OCI-LY7 (cell line): Measurements from ENCODE around the gene RAPGEF2. TPM values are rescaled to one million over a fixed set of nuclear protein-coding genes. Genes with fewer than 3 reads are reported as not detected.
A peak's percentile ranks its signal among the peaks of the same experiment; 100 is the strongest.

Experiments used
- BruUV-seq: library from RNA; stranded (reverse); fragments of 400-500 nt; replicated peaks from 2 replicates; lab custom pipeline; 2021; lab: Mats Ljungman, UMichigan
- CTCF ChIA-PET: fragments of 300-600 bp; sonication (Branson Sonifier 250); formaldehyde crosslinking; loops from one replicate; lab custom pipeline; 2022; ENCODE audit warnings: antibody characterized with exemption; ENCODE audit not compliant: unreplicated experiment; lab: Charles Lee
- POLR2A ChIA-PET: fragments of 300-600 bp; sonication (Branson Sonifier 250); formaldehyde crosslinking; loops from one replicate; lab custom pipeline; 2022; ENCODE audit warnings: antibody characterized with exemption; lab: Charles Lee
- DNase-seq: peaks from one replicate; pipeline ENCODE4 v3.0.0-alpha.2; 2015; ENCODE audit warnings: low spot score
- H2AFZ ChIP-seq: fragments of 200-600 bp; sonication (generic), shearing (Covaris generic); 2 replicates; pipeline ENCODE4 v1.6.1; 2014; ENCODE audit warnings: mild to moderate bottlenecking, antibody characterized with exemption, low read length, moderate library complexity
- H3K27ac ChIP-seq: fragments of 200-600 bp; sonication (generic); 2 replicates; pipeline ENCODE4 v1.5.1; 2014; ENCODE audit warnings: mixed run types, low read depth, mild to moderate bottlenecking, moderate library complexity, low read length, inconsistent platforms; ENCODE audit not compliant: poor library complexity, severe bottlenecking
- H3K36me3 ChIP-seq: fragments of 200-600 bp; sonication (generic); 2 replicates; pipeline ENCODE4 v1.6.1; 2014; ENCODE audit warnings: mild to moderate bottlenecking, antibody characterized with exemption, low read length, moderate library complexity, mixed read lengths; ENCODE audit not compliant: insufficient read depth
- H3K4me1 ChIP-seq: fragments of 200-600 bp; sonication (generic); 2 replicates; pipeline ENCODE4 v1.5.1; 2014; ENCODE audit warnings: mild to moderate bottlenecking, low read length; ENCODE audit not compliant: insufficient read depth, poor library complexity, severe bottlenecking
- H3K4me2 ChIP-seq: fragments of 200-600 bp; sonication (generic); 2 replicates; pipeline ENCODE4 v1.6.1; 2014; ENCODE audit warnings: mild to moderate bottlenecking, low read length
- H3K4me3 ChIP-seq: fragments of 200-600 bp; sonication (generic); 2 replicates; pipeline ENCODE4 v1.5.1; 2014; ENCODE audit warnings: mild to moderate bottlenecking, low read depth, low read length; ENCODE audit not compliant: poor library complexity, severe bottlenecking
- H3K79me2 ChIP-seq: fragments of 200-600 bp; sonication (generic); 2 replicates; pipeline ENCODE4 v1.6.1; 2016; ENCODE audit warnings: low read depth, mild to moderate bottlenecking, low read length, moderate library complexity, mixed read lengths; ENCODE audit not compliant: insufficient read depth
- H3K9me2 ChIP-seq: fragments of 200-600 bp; sonication (generic); 2 replicates; pipeline ENCODE4 v1.6.1; 2016; ENCODE audit warnings: mild to moderate bottlenecking, low read length, mixed read lengths; ENCODE audit not compliant: insufficient read depth
- H3K9me3 ChIP-seq: fragments of 200-600 bp; sonication (generic); 2 replicates; pipeline ENCODE4 v1.6.1; 2014; ENCODE audit warnings: mild to moderate bottlenecking, mixed run types, low read length, mixed read lengths
- H4K20me1 ChIP-seq: fragments of 200-600 bp; sonication (generic); 2 replicates; pipeline ENCODE4 v1.6.1; 2014; ENCODE audit warnings: mild to moderate bottlenecking, antibody characterized with exemption, low read length, moderate library complexity, mixed read lengths; ENCODE audit not compliant: insufficient read depth
- CTCF ChIP-seq: fragments of 200-600 bp; sonication (generic); conservative IDR thresholded peaks from 2 replicates; pipeline ENCODE4 v1.5.1; 2014; ENCODE audit warnings: mild to moderate bottlenecking, antibody characterized with exemption, low read length, moderate library complexity, mixed read lengths
- EZH2phosphoT487 ChIP-seq: fragments of 200-600 bp; sonication (generic); IDR thresholded peaks from 2 replicates; pipeline ENCODE4 v1.6.1; 2018; ENCODE audit warnings: low read depth, borderline replicate concordance, mild to moderate bottlenecking, mixed run types, antibody characterized with exemption, low read length, moderate library complexity, mixed read lengths
- intact Hi-C: fragments of 100-400 bp; cut with micrococcal nuclease; formaldehyde crosslinking; loops from one replicate; pipeline ENCODE4 v1.10.0; 2022; ENCODE audit not compliant: unreplicated experiment
- total RNA-seq, 2 experiments: library from RNA; depleted of rRNA in 1 of 2; stranded (reverse); fragments of >200 nt in 1 of 2; shearing (Covaris generic) in 1 of 2; gene quantifications; 2 replicates each; pipeline ENCODE4 v1.2.3, GENCODE V29; 2014 to 2022

RAPGEF2 gene
- total RNA-seq, 2 experiments from 2014 or later = 4.6 to 6.5 TPM

- no peaks in the 10 kb centered on the region for H3K9me3 ChIP-seq
- ChIA-PET POLR2A (interaction anchor here (0.6 to 1.1 kb wide), 7 partner anchors 9 to 300 kb away, joined by 3 to 8 read pairs (median 4); no protein-coding TSS in a partner anchor), CTCF (interaction anchor here (0.5 to 0.6 kb wide), 2 partner anchors 76 to 168 kb away, joined by 3 read pairs; no protein-coding TSS in a partner anchor)
- H3K4me1 ChIP-seq = peaks cover 21% of the 10 kb centered on the region
- DNase-seq = no peak
- TF ChIP-seq EZH2phosphoT487 (no peak), CTCF (no peak)
- no peak overlapping the region for H3K27ac ChIP-seq
- no peaks in the 10 kb centered on the region for H3K36me3 ChIP-seq
- H3K4me2 ChIP-seq = peak overlapping the region; percentile 92
- no peaks in the 10 kb centered on the region for H3K79me2 ChIP-seq
- intact Hi-C loops = loop anchor here (5.0 kb wide), 2 partner anchors 75 to 430 kb away; partner anchors contain the start of genes C4orf46 and ETFDH
- peak overlapping the region; percentile 83 for H3K4me3 ChIP-seq
- peaks cover 22% of the 10 kb centered on the region; the same call in 1 of the 2 replicates for H4K20me1 ChIP-seq
- no peaks in the 10 kb centered on the region for H3K9me2 ChIP-seq
- no TSS peak for BruUV-seq
- H2AFZ ChIP-seq = peak overlapping the region; percentile 45; the same call in 1 of the 2 replicates
Measured at GRCh38 chr4:159101988-159102621, 774 bp upstream of the RAPGEF2 start.

- peak overlapping the region; percentile 83 for H3K4me3 ChIP-seq
- POLR2A ChIA-PET = no interaction called here
- no peak for TF ChIP-seq EZH2phosphoT487
- no peak for TF ChIP-seq CTCF
- no TSS peak for BruUV-seq
- no peaks in the 10 kb centered on the region for H3K9me2 ChIP-seq
- CTCF ChIA-PET = no interaction called here
- H3K9me3 ChIP-seq = no peaks in the 10 kb centered on the region
- no peaks in the 10 kb centered on the region for H3K36me3 ChIP-seq
- no peak overlapping the region for H3K27ac ChIP-seq
- H3K79me2 ChIP-seq = no peaks in the 10 kb centered on the region
- H2AFZ ChIP-seq = peak overlapping the region; percentile 85; the same call in 1 of the 2 replicates
- H3K4me1 ChIP-seq = peaks cover 21% of the 10 kb centered on the region
- H3K4me2 ChIP-seq = peak overlapping the region; percentile 92
- intact Hi-C loops = loop anchor here (5.0 kb wide), 2 partner anchors 74 to 431 kb away; partner anchors contain the start of genes C4orf46 and ETFDH
- peaks cover 22% of the 10 kb centered on the region; the same call in 1 of the 2 replicates for H4K20me1 ChIP-seq
- DNase-seq = no peak
Measured at GRCh38 chr4:159103384-159103990, 608 bp downstream of the RAPGEF2 start.
